GM10847 (cell line): ENCODE results near the gene PLXNA4.

ENCODE experiments used
- POLR2A ChIP-seq: IDR thresholded peaks from 2 replicates; pipeline ENCODE4 v1.6.1; 2011; ENCODE audit not compliant: insufficient read length; ENCODE audit errors: extremely low read depth

Gene PLXNA4

DNA sequence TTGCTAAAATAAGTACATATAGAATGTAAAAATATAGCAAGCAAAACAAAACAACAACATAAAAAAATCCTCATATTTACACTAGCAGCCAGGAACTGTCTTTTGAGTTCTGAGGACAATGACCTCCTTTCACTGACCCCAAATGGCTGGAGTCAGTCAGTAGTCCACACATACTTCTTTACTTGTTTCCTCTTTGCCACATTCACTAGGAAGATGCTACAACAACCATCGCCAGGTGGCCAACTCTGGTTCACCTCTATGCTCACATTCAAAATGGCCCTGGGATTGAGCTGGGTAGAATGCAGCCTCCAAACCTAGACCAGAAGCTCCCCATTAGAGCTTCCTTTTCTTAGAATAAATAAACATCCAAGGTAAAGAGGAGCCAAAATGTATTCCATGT is 356.2 kb downstream of the PLXNA4 start:
- no peak for TF ChIP-seq POLR2A

DNA sequence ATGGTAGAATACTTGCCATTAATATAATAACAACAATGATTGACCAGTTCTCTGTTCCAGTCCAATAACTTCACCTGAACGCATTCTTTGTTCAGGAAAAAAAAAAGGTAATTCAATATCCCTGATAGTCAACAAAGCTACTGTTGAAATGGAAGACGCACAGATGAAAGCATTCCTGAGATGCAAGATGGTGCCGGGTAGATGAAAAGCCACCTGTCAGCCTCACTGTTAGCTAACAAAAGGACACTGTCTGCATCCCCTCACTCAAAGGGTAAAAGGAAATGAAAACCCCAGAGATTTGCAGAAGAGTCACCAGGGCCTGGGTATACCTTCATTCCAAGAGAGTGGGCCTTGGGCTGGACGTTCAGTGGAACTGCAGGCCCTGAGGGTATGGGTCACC is 357.4 kb downstream of the PLXNA4 start:
- TF ChIP-seq POLR2A: no peak

DNA sequence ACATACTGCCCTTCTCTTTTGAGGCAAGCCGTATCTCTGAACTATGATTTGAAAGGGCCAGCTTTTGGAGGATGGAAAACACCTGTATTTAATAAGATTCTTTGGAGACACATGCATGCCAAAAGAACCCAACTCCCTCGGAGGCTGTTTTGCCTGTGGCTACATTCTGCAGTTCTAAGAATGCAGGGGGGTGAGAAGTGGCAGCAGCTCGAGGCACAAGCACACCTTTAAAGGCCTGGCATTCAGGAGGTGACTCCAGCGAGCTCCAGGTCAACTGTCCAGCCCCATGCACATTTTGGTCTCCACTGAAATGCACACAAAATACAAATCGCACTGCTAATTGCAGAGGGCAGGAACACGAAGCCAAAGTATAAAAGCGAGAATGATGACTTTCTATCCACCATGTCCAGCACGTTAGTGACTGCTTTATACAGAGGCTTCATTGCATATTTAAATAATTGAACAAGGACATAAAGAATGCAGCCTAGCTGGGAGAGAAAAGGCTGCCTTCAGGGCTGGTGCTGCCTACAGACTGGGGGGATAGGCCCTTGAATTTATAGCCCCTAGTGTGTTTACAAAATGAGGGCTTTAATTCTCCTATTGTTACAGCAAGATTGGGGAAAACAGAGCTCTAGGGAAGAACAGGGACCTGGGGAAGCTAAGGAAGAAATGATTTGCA is 359.3 kb downstream of the PLXNA4 start:
- TF ChIP-seq POLR2A: no peak

DNA sequence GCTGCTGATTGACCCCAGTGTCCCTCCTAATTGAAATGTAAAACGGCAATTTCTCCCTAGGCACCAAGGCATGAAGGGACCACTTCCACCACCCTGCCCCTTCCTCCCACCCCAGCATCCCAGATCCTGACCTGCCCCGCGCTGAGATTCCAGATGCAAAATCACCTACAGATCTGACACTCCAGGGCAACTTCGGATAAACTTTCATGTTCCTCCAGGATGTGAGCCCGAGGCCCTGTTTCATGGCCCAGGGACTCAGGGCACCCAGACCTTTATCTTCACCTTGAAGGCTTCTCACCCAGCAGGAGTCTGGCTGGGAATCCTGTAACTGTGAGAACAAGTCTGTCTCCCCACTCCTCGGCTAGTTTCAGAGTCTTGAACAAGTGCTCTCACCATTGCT is 361.8 kb downstream of the PLXNA4 start:
- TF ChIP-seq POLR2A: no peak

- no peak for TF ChIP-seq POLR2A
Measured at GRCh38 chr7:132213583-132213982, 362.7 kb downstream of the PLXNA4 start.

DNA sequence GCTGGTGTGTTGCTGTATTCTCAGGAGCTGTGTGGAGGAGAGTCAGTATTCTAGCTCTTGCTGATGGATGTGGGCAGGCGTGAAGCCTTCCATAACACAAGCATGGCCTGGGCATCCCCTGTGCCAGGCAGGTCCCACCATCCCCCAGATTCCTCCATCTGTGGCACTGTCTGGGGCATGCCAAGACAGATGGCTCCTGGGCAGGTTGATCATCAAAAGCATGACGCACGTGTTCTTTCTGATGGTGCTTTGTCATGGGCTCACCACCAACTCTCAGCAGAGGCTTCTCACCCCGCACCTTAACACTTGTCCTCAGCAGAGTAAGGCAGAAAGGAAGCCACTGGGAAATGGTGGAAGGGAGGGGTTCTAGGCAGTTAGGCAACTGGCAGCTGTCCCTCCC is 364.3 kb downstream of the PLXNA4 start:
- no peak for TF ChIP-seq POLR2A

GRCh38 chr7:132210821-132211220 is 365.4 kb downstream of the PLXNA4 start:
- no peak for TF ChIP-seq POLR2A

DNA sequence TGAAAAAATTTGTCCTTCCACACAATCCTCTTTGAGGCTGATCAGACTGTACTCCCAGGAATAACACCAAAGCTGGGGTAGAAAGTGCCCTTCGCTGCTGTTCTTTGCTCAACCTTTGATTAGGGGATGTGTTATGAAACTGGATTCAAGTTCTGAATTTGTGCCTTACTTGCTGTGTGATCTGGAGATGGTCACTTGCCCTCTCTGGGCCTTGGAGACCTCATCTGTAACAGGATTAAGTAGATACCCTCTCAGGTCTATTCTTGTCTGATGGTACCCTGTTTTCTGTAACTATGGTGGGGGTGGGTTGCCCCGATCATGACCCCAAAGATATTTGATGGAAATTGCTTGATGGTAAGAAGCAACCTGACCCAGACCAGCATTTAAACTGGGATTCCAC is 368.5 kb downstream of the PLXNA4 start:
- no peak for TF ChIP-seq POLR2A

DNA sequence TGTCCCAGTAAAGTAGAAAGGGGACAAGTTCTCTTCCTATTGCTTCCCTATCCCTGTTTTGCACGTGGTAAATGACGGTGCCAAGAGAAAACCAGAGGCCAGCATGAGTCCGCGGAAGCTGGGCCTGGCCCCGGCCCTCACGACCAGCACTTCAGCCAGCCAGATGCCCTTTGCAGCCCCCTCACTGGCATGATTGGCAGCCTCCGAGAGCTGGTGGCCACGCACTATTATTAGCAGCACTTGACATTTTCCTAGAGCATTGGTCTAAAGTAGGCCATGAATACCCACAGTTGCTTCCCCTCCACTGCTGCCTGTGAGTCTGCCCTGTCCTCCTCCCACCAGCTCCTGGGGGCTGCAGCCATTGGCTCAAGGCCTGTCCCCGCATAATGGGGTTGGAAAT is 369.1 kb downstream of the PLXNA4 start:
- TF ChIP-seq POLR2A: no peak

GRCh38 chr7:132206594-132206993 is 369.7 kb downstream of the PLXNA4 start:
- TF ChIP-seq POLR2A: no peak

- TF ChIP-seq POLR2A: no peak
Measured at GRCh38 chr7:132205509-132205908, 370.8 kb downstream of the PLXNA4 start.

DNA sequence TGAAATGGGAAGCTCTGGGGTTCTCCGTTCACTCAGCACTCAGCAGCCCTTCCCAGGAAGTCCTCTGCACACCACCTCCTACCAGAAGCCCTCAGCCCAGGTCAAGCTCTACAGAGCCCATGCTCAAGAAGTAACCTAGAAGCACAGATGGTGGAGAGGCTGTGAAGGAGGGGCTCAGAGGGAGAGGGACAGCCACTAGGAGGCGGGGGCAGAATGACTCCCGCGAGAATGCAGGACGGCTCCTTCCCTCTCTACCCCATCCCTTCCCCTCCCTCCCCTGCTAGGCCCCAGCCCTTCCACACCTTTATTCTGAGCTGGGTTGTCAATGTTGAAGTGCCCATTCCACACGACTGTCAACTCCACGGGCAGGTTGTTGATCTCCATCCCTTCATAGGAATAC is 373.2 kb downstream of the PLXNA4 start:
- TF ChIP-seq POLR2A: no peak

DNA sequence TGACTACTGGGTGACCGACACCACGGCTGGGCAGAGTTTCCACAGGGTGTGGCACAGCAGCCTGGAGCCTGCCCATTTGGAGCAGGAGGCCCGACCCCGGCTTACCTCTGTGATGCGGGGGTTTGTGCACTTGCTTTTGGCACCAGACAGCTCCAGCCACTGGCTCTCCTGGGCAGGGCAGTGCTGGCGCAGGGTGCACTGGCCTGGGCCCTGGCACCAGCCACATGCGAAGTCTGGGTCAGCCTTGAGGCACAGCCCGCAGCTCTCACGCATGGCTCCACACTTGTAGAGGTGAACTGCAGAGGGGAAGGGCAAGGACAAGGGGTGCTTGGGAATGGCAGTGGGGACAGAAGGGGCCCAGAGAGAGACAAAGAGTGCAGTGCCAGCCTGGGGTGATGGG is 373.7 kb downstream of the PLXNA4 start:
- TF ChIP-seq POLR2A: no peak

GRCh38 chr7:132200141-132200540 is 376.1 kb downstream of the PLXNA4 start:
- TF ChIP-seq POLR2A: no peak

GRCh38 chr7:132199626-132200025 is 376.6 kb downstream of the PLXNA4 start:
- no peak for TF ChIP-seq POLR2A

- no peak for TF ChIP-seq POLR2A
Measured at GRCh38 chr7:132197772-132198171, 378.5 kb downstream of the PLXNA4 start.

DNA sequence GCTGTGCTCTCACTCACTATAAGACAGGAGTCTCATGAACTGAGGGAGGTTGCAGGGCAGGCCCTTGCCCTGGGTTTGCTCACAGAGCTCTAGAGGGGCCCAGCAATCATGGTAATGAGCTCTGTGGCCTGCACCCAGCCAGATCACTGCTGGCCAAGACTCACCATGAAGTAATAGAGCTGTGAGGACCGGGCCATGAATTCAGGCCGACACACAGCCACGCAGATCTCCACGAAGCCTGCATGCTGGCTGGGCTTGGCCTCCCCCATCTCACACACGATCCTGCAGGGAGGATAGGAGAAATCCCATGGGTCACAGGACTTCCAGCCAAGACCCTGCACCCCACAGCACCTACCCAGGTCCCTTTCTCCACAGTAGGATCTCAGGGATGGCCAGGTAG is 382.4 kb downstream of the PLXNA4 start:
- no peak for TF ChIP-seq POLR2A

DNA sequence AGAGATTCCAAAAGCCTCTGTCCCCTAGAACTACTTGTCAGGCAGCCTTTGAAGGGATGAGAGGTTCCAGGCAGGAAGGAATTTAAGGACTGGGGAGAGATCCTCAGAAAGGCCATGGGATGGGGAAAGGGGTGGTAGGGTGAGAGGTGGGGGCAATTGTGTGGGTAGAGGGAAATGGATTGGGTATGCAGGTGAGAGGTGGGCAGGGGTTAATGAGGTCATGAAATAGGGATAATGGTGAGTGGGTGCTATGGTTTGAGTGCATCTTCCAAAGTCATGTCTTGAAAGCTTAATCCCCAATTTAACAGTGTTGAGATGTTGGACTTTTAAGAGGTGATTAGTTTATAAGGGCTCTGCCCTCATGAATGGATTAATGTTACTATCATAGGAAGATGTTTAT is 383.5 kb downstream of the PLXNA4 start:
- no peak for TF ChIP-seq POLR2A

- no peak for TF ChIP-seq POLR2A
Measured at GRCh38 chr7:132191418-132191817, 384.9 kb downstream of the PLXNA4 start.
